HFF-Myc (cell line): Measurements from ENCODE around the gene CBY3.

Experiments
- DNase-seq: peaks from one replicate; pipeline ENCODE4 v3.0.0-alpha.2; 2011; ENCODE audit warnings: low read depth; ENCODE audit errors: extremely low read depth
- H3K4me3 ChIP-seq: replicated peaks from 2 replicates; pipeline ENCODE4 v1.5.1; 2011; ENCODE audit warnings: low read depth, mild to moderate bottlenecking, control low read depth, low read length
- TF ChIP-seq, protein P1 (sequence below): IDR thresholded peaks from 2 replicates; pipeline ENCODE4 v1.5.1; 2012; ENCODE audit warnings: mild to moderate bottlenecking, low read depth, low read length, control low read depth; ENCODE audit errors: missing control alignments

Gene CBY3

DNA sequence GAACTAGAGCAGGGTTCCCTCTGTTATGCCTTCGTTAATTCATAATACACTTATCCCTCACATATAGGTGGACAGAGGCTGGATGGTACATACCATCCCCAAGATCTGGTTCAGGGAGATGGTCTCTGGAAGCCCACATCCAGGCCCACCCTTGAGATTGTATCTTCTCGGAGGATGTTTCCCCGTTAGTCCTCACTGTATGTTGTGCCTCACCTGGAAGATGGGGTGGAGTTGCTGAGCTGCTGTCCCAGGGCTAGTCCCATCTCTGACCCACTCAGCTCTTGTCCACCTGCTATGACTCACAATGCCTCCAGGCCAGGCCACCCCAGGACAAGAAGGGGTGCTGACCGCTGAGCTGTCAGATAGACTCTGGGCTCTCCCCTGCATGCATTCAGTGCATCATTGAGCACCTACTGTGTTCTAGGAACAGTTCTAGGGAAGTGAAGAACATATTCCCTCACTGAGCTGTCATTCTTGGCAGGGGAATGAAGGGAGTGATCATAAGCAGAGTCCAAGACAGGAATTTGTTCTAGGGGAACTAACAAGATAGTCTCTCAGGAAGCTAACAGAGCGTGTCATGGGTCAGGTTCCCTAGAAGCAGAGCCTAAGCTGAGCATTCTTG is at the start of gene CBY3:
Gene CBY3, minus strand, starts transcription at position 255 of the 622 bp plus-strand sequence. Its CDS starts 116 bp downstream, at position 139.
- H3K4me3 ChIP-seq, result no peak within 1 kb of the TSS
- TF ChIP-seq, protein P1, sequence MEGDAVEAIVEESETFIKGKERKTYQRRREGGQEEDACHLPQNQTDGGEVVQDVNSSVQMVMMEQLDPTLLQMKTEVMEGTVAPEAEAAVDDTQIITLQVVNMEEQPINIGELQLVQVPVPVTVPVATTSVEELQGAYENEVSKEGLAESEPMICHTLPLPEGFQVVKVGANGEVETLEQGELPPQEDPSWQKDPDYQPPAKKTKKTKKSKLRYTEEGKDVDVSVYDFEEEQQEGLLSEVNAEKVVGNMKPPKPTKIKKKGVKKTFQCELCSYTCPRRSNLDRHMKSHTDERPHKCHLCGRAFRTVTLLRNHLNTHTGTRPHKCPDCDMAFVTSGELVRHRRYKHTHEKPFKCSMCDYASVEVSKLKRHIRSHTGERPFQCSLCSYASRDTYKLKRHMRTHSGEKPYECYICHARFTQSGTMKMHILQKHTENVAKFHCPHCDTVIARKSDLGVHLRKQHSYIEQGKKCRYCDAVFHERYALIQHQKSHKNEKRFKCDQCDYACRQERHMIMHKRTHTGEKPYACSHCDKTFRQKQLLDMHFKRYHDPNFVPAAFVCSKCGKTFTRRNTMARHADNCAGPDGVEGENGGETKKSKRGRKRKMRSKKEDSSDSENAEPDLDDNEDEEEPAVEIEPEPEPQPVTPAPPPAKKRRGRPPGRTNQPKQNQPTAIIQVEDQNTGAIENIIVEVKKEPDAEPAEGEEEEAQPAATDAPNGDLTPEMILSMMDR, result no peak
- no peak for DNase-seq

DNA sequence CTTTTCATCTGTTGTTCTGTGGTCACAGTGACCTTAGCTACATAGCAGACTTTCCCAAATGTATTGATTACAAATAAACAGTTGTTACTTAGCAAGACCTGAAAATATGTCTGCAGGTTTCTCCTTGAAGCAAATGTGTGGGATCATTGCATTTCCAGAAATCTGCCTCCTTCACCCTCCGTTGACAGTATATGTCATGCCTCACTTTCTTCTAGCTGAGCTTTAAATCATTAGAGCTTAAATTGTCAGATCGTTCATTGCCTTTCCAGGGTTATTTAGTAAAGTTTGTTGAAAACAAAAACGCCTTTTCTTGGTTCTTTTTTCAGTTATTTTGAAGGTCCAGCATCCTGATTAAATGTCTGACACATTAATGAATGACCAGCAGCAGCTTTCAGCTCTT is 49.5 kb upstream of the CBY3 start:
- TF ChIP-seq, protein P1, result no peak
- H3K4me3 ChIP-seq, result no peak overlapping the region
- DNase-seq, result no peak

DNA sequence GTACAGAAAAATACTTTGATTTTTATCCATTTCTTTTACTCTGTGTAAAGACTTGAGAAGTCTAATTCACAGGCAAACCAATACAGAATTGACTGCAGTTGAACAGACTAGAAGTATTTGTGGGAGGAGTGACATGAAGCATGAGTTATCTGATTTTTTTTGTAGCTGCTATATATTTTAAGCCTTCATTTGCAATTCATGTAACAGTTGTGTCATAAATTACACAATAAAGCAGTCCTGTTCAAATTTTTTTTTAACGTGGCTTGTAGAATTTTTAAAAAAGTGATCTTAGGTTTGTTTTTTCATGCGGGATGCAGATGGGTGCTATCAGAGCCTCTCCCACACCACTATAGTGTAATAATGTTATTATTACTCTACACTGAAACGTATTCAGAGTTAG is 48.9 kb upstream of the CBY3 start:
- no peak overlapping the region for H3K4me3 ChIP-seq
- no peak for DNase-seq
- TF ChIP-seq, protein P1, result no peak

DNA sequence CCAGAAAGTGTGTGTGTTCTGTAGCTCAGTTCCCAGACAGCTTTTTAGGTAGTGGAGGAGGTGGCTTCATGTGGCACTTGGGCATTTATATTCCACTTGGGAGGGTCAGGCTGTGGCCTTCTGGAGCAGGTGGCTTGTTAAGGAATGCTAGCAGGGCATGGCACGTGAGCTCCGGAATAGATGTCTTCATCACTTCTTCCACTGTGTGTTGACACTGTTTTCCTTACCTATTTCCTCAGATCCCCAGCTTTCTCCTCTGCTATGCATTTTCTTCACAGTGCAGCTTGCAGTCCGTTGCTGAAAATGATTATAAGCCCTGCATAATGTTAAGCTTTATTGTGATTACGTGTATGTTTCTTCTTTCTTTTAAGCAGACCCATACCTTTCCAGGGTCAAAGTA is 48.5 kb upstream of the CBY3 start:
- DNase-seq, result no peak
- TF ChIP-seq, protein P1, result no peak
- H3K4me3 ChIP-seq, result no peak overlapping the region

DNA sequence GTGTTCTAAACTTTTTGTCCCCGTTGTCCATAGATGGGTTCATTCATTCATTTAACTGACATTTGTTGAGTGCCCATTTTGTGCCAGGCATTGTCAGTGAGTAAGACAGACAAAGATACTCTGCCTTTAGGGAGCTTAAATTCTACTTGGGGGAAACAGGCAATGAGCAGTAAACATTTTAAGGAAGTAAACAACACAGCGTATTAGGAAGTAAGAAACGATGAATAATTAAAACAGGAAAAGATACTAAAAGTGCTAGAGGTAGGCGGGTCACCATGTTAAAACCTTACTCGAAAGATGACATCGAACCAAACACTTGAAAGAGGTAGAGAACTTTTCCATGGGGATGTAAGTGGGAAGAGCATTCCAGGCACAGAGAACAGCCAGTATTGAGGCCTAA is 46.3 kb upstream of the CBY3 start:
- DNase-seq, result no peak
- TF ChIP-seq, protein P1, result no peak
- H3K4me3 ChIP-seq, result no peak overlapping the region

DNA sequence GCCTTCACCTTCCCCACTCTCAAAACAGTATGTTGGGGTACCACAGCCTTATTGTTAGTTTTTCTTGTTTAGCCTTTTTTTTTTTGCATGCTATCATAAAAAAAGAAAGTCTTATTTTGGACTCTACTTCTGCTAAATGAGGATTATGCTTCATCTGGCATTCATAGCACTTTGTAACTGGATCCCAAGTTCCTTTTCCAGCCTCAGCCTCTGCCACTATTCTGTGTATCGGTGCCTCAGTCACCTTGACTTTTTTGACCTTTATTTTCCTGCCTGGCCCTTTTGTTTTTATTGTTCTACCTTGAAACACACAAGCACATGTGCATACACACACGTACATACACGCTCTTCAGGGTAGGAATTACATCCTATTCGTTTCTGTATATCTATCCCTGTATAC is 43.3 kb upstream of the CBY3 start:
- no peak overlapping the region for H3K4me3 ChIP-seq
- TF ChIP-seq, protein P1, result no peak
- DNase-seq, result no peak

DNA sequence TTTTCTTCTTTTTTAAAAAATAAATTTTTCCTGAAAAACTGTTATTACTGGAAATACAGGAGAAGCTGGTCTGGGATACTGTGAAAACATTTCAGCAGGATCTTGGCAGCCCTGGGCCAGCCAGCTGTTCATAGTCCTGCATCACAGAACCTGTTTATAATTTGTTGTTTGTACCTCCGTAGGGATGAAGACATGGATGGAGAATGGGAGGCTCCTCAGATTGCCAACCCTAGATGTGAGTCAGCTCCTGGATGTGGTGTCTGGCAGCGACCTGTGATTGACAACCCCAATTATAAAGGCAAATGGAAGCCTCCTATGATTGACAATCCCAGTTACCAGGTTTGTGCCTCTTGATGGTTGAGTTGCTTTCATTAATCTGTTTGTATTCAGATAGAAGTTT is 39.4 kb upstream of the CBY3 start:
- H3K4me3 ChIP-seq, result no peak overlapping the region
- no peak for DNase-seq
- TF ChIP-seq, protein P1, result no peak
